ENCODE results near the gene BCAS4.
A peak's percentile ranks its signal among the peaks of the same experiment; 100 is the strongest.
"Not testable (repeated sequence)": the region's sequence is repeated elsewhere in the genome, so short reads cannot be mapped to it uniquely, and the experiment has no call there.

The BCAS4 gene

DNA sequence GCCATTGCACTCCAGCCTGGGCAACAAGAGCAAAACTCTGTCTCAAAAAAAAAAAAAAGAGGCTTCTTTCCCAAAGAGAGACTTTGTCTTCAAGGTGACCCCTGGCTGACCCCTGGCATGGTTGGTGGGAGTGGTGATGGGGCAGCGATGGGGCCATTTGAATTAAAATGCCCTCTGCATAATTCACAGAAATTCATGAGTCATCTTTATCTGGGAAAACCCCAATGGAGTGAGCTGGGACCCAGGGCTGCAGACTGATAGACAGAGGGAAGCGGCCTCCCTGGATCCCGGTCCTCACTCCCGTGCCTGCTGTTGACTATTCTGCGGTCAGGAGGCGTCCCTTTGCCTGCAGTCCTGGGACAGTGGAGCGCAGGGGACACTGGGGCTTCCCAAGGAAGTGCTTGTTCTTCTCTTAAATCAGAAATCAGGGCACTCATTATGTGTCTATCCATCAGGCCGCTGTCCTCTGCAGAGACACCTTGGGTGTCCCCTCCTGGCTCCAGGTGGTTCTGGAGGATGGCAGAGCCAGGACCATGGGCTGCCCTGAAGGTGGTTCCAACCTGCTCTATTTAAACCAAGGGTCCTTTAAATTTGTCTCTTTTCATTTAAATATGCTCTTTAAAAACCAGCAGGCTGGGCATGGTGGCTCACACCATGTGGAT is 23.3 kb upstream of the BCAS4 start:
- not testable (repeated sequence) for DNase-seq (ENCODE audit: low read depth in 2 of 2)

DNA sequence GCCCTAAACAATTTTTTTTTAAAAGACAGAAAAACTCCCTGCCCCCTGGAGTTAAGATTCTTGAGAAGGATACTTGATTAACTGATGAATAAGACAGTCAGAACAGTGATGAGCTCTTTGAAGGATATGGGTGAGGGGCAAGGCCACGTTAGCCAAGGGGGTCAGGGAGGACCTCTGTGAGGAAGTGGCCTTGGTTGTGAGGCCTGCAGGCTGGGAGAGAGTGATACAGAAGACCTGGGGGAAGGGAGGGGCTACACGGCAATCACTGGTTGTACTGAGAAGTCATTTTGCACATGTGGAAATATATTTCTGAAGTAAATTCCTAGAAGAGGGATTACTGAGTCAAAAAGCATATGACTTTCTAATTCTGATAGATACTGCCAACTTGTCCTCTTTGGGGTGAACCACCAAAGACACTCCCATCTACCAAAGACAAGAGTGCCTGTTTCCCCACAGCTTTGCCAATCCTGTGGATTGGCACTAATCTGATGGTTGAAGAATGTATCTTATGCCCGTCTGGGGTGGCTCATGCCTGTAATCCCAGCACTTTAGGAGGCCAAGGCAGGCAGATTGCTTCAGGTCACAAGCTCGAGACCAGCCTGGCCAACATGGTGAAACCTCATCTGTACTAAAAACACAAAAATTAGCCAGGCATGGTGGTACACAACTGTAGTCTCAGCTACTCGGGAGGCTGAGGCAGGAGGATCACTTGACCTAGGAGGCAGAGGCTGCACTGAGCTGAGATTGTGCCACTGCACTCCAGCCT is 22.3 kb upstream of the BCAS4 start:
- no peak for DNase-seq (ENCODE audit: low read depth in 2 of 2)

DNA sequence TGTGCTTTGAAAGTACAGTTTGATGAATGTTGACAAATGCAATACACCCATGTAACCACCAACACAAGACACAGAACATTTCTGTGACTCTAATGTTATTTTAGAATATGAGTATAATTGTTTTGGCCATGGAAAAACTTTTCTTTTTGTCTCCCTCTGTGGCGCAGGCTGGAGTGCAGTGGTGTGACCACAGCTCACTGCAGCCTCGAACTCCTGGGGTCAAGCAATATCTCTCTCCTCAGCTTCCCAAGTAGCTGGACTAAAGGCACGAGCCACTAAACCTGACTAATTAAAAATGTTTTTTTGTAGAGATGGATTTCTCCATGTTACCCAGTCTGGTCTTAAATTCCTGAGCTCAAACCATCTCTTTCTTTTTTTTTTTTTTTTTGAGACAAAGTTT is 20.3 kb upstream of the BCAS4 start:
- DNase-seq (ENCODE audit: low read depth in 2 of 2) = no peak

DNA sequence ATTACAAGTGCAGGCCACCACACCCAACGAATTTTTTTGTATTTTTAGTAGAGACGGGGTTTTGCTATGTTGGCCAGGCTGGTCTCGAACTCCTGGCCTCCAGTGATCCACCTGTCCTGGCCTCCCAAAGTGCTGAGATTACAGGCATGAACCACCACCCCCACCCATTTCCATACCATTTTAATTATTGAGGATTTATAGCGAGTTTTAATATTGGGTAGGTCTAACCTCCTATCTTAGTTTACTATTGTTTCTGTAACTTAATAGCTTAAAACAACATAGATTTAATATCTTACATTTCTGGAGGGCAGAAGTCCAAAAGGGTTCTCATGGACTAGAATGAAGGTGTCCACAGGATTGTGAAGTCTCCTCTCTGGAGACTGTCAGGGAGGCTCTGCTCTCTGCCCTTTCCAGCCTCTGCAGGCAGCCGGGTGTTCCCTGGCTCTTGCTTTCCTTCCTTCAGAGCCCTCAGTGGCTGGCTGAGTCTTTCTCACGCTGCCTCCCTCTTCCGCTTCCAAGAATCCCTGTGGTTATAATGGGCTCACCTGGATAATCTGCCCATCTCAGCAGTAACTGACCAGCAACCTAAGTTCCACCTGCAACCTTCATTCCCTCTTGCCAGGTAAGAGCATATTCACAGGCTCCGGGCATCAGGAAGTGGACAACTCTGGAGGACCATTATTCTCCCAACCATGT is 18.6 kb upstream of the BCAS4 start:
- DNase-seq (ENCODE audit: low read depth in 2 of 2) = no peak

DNA sequence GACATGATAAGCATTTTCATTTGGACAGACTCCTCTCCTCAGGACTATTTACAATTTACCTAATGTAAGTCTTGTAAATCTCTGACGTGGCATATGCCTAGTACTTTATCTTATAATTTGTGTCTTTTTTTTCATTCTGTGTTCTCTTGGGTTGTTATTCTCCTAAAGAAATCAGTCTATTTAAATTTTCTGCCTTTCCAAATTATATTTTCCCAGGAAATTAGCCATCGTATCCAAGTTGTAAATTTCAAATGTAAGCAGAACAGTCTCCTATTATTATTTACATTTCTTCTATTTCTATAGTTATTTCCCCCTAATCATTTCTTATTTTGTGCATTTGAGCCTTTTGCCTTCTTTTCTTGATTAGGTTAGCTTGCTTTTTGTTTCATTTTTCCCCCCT is 17.5 kb upstream of the BCAS4 start:
- DNase-seq (ENCODE audit: low read depth in 2 of 2) = no peak

DNA sequence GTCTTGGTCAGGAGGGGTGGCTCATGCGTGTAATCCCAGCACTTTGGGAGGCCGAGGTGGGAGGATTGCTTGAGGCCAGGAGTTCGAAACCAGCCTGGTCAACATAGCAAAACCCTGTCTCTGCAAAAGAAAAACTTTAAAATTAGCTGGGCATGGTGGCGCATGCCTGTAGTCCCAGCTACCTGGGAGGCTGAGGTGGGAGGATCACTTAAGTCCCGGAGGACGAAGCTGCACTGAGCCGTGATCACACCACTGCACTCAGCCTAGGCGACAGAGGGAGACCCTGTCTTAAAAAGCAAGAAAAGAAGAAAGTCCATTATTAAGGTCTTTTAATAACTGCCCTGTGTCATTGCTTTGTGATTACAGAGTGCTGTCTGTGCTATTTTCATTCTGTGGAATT is 15.9 kb upstream of the BCAS4 start:
- not testable (repeated sequence) for DNase-seq (ENCODE audit: low read depth in 2 of 2)

DNA sequence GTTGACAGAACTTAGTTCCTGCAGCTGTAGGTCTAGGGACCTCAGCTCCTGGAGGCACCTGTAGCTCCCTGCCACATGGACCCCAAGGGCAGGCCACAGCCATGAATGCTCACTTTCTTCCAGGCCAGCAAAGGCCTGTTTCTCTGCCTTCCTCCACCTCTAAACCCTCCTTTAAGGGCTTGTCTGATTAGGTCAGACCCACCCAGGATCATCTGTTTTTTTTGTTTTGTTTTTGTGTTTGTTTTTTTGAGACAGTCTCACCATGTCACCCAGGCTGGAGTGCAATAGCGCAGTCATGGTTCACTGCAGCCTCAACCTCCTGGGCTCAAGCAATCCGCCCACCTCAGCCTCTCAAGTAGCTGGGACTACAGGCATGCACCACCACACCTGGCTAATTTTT is 11.5 kb upstream of the BCAS4 start:
- DNase-seq (ENCODE audit: low read depth in 2 of 2) = no peak

DNA sequence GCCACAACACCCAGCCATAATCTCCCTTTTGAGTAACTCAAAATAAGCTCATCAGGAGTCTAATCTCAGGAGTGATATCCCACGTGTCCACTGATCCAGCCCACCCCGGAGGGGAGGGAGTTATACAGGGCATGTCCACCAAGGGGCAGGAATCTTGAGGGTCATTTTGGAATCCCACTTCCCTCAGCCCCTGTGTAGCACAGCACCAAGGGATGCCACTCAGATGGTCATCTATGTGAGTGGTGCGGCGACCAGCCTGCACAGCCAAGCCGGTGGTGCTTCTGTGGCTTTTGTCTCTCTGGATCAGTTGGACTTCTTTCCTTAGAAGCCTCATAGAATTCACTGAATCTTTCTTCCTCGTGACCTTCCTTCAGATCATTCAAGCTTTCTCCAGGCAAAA is 11.0 kb upstream of the BCAS4 start:
- no peak for DNase-seq (ENCODE audit: low read depth in 2 of 2)

DNA sequence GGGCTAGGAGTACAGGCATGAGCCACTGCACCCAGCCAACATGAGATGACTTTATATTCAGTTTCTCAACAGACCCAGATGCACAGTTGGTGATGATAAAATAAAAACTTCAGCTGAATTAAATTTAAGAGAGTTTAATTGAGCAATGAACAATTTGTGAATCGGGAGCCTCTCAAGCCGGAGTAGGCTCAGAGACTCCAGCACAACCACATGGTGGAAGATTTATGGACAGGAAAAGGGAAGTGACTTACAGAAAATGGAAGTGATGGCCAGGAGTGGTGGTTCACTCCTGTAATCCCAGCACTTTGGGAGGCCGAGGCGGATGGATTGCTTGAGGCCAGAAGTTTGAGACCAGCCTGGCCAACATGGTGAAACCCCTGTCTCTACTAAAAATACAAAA is 10.4 kb upstream of the BCAS4 start:
- DNase-seq (ENCODE audit: low read depth in 2 of 2) = no peak

DNA sequence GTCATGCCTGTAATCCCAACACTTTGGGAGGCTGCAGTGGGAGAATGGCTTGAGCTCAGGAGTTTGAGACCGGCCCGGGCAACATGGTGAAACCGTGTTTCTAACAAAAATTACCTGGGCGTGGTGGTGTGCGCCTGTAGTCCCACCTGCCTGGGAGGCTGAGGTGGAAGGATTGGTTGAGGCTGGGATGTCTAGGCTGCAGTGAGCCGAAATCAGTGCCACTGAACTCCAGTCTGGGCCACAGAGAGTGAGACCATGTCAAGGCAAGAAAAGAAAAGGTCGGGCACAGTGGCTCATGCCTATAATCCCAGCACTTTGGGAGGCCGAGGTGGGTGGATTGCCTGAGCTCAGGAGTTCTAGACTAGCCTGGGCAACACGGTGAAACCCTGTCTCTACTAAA is 8.2 kb upstream of the BCAS4 start:
- no peak for DNase-seq (ENCODE audit: low read depth in 2 of 2)

DNA sequence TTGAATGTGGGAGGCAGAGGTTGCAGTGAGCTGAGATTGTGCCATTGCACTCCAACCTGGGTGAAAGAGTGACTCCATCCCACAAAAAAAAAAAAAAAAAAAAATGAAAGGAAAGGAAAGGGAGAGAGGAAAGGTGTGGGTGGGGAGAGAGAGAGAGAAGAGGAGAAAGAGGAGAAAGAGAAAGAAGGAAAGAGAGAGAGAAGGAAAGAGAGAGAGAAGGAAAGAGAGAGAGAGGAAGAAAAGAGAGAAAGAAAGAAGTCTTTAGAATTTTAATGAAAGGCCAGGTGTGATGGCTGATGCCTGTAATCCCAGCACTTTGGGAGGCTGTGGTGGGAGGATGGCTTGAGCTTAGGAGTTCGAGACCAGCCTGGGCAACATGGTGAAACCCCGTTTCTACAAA is 7.7 kb upstream of the BCAS4 start:
- DNase-seq (ENCODE audit: low read depth in 2 of 2) = no peak

DNA sequence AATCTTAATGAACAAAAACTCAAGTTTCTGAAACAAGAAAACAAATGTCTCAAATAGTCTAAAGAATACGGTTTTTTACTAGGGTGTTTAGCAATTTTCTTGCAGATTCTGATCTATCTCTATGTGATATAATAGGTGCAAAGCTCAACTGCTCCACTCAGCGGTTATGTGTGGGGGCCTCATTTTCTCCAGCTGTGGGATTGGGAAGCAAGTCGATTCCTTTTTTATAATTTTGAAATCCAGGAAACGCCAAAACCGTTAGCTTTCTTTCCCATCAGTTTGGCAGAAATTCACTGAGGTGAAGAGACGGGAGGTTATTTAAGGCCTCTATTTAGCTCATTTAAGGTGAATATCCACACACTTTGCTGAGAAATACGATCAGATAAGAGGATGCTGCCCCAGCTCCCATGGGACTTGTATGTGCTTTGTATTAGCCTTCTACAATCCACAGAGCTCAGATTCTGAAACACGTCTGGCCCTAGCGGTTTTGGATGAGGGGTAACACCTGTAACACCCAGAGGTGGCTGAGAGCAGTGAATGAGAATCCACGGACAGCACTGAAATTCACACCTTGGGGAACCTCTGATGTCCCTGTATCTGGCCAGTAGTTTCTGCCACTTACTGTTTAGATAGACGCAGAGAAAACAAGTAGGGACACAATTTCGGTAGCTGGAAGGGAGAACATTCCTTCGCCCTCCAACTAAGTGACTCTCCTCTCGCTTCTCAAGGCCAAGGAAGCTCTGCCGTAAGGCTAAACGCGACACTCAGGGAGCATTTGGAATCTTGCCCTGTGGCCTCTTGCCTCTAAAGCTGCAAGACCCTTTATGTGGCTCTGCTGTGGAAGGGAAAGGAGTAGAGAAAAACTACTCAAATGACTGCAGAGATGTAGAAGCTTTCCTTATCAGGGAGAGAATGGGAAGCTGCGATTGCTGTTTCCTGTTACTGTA is 6.5 kb upstream of the BCAS4 start:
- DNase-seq (ENCODE audit: low read depth in 2 of 2) = peak; percentile 54 to 64

DNA sequence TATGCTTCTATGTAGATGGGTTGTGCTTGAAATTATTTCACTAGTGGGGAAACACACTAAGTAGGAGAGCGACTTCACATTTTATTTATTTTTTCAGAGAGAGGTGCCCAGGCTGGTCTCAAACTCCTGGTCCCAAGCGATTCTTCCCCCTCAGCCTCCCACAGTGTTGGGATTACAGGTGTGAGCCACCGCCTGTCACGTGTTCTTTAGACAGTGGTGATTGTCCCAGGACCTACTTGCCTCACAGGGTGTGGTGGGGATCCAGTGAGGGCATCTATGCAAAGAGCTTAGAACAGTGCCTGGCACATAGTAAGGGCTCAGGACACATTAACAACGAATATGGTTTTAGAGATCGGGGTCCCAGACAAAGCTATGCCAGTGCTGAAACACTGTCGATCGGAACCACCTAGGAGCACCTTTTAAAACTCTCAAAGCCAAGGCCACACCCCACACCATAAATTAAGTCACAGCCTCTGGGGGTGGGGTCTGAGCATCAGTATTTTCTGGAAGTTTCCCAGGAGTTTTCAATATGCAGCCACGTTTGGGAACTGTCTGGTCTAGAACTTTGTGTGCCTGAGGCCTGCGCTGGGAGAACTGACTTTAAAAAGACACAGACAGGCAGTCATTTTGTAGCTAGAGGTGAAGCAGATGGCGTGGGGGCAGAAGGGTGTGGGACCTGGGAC is 4.8 kb upstream of the BCAS4 start:
- no peak for DNase-seq (ENCODE audit: low read depth in 2 of 2)

DNA sequence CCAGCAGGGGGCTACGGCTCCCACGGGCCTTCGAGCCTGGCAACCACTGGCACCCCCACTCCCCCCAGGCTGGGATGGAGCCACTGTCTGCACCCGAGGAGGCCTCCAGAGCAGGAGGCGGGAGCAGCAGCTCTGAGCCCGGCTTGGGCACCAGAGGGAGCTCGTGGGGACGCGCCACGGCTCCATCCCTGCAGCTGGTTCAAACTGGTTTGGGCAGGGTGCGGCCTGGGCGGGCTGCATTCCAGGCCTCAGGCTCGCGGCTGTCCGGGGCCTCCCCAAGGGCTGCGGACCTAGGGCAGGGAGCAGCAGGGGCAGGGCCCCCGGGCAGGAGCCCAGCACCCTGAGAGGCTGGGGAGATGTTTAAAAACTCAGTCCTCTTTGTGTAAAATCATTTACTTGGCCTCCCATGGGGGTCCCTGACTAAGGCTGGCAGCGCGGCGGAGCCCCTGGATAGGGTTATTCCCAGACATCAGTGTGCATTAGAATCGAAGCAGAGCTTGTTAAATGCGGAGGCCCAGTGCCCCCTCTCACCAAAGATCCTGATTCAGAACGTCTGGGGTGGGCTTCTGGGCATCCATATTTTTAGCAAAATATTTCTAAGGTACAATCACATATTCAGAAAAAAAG is 4.1 kb upstream of the BCAS4 start:
- DNase-seq (ENCODE audit: low read depth in 2 of 2) = peak; percentile 81 to 84

DNA sequence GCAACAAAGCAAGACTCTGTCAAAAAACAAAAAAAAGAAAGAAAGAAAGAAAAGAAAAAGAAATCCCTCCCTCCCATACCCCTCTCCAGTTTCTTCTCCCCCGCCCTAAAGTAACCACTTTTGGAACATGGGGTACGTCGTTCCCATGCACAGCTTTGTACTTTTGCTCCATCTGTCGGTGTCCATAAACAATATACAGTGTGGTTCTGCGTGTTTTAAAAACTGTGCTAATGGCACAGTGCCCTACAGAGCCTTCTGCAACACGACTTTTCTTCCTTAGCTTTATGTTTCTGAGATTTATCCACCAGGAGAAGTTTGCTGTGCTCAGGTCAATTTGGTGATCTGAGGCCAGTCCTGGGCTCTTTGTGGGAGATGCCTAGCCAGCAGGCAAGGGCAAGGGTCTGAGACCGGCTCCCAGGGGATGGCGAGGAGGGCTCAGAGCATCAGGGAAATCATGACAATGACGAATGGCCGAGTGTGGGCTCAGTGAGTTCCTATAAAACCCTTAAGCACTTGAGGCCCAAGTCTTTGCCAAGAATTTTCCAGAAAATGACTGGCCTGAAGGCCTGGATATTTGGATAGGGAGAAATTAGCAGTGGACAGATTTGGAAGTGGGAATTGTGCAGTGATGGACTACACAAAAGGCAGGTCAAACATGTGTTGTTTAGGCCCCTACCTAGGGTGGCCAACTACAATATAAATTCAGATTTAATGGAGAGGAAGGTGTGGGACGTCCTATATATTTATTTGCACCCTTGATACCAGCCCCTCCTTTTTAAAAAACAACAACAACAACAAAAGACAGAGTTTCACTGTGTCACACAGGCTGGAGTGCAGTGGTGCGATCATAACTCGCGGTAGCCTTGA is 1.9 kb upstream of the BCAS4 start:
- no peak for DNase-seq (ENCODE audit: low read depth in 2 of 2)

DNA sequence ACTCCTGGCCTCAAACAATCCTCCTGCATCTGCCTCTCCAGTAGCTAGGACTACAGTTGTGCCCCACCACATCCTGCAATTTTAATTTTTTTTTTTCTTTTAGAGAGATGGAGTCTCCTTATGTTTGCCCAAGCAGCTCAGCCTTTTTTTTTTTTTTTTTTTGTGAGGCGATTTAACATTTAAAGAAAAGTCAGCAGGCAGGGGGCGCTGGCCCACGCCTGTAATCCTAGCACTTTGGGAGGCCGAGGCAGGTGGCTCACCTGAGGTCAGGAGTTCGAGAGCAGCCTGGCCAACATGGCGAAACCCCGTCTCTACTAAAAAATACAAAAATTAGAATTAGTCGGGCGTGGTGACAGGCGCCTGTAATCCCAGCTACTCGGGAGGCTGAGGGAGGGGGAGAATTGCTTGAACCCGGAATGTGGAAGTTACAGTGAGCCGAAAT is 1.3 kb upstream of the BCAS4 start:
- DNase-seq (ENCODE audit: low read depth in 2 of 2) = not testable (repeated sequence)

DNA sequence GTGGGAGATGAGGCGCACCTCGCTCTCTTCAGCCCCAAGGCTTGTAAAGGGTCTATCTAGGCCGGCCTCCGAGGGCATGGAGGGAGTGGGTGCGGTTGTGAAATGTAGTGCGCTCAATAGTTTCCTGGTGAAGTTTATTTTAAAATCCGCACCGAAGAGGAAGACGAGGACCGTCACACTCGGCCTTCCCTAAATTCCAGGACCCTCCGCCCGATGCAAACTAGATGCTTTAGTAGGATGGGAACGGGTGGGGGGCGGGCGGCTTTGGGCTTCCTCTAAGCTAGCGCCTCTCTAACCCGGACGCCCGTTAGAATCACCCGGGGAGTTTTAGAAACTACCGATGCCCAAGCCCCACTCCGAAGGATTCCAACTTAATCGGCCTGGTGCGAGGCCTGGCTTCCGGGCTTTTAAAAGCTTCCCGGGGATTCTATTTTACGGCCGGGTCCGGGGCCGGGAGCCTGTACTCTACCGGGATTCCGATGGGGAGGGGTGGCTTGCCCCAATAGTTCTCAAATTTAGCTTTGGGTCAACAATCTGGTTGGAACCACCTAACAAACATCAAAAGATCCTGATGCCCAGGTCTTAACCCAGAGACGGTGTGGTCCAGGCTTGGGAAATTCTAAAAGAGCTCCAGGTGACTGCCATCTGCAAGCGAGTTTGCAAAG is 548 bp upstream of the BCAS4 start:
- no peak for DNase-seq (ENCODE audit: low read depth in 2 of 2)

DNA sequence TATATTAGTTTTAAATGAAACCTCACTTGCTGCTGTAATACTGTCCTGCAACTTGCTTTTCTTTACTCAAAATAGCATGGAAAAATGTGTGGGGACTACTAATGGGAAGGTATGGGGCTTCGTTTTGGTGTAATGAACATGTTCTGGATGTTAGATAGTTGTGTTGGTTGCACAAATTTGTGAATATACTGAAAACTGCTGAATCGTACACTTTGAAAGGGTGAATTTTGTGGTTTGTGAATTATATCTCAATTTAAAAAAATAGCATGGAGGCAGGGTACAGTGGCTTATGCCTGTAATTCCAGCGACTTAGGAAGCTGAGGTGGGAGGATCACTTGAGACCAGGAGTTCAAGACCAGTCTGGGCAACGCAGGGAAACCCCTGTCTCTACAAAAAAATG is 2.3 kb downstream of the BCAS4 start:
- DNase-seq (ENCODE audit: low read depth in 2 of 2) = no peak

DNA sequence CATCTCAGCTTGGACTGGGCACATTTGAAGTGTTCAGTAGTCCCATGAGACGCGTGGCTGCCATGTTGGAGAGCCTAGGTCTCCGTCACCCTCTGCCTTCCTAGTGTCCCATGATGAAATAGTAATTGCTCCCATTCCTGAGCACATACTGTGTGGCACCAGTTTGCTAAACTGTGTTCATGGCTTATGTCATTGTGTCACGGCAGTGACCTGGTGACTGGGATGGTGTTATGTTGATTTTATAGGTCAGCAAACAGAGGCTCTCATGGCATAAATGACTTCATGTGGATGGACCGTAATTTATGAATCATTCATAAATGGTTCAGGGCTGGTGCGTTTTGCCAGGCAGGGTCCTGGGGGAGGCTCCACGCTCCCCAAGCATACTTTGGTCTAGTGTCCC is 3.8 kb downstream of the BCAS4 start:
- DNase-seq (ENCODE audit: low read depth in 2 of 2) = no peak

Measured in fibroblast of skin of left quadriceps (primary cell).